GM21381 (cell line): ENCODE data around the gene ANKRD13B.

ENCODE experiments used
- ATAC-seq: cut with Tn5 transposase; IDR thresholded peaks from one replicate; pipeline ENCODE4 v1.9.1; 2021; ENCODE audit warnings: mild to moderate bottlenecking, moderate library complexity; ENCODE audit not compliant: unreplicated experiment

Gene ANKRD13B

GRCh38 chr17:29594519-29595090 is 1.7 kb downstream of the ANKRD13B start:
- no peak for ATAC-seq

- ATAC-seq = no peak
These were observed 2.4 kb downstream of the ANKRD13B start for GRCh38 chr17:29595107-29595942.

GRCh38 chr17:29595943-29596774 is 3.2 kb downstream of the ANKRD13B start:
- ATAC-seq = no peak

DNA sequence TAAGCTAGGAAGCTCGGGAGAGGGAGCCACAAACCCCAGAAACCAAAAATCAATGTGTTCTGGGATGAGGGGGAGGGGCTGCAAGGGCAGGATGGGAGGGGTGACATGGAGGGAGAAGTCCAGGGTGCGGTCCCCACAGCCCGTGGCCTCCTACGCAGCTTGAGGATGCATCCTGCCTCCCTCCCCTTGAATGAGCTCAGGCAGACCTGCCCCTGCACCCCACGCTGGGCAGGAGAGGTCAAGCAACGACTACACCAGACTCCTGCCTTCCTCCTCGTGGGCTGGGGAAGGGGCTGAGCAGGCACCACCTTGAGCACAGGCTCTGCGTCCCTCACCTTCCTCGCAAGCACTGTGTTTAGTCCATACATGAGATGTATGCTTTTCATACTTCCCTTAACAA is 3.9 kb downstream of the ANKRD13B start:
- ATAC-seq = no peak

- ATAC-seq = no peak
These were observed 4.6 kb downstream of the ANKRD13B start for GRCh38 chr17:29597361-29598172.

DNA sequence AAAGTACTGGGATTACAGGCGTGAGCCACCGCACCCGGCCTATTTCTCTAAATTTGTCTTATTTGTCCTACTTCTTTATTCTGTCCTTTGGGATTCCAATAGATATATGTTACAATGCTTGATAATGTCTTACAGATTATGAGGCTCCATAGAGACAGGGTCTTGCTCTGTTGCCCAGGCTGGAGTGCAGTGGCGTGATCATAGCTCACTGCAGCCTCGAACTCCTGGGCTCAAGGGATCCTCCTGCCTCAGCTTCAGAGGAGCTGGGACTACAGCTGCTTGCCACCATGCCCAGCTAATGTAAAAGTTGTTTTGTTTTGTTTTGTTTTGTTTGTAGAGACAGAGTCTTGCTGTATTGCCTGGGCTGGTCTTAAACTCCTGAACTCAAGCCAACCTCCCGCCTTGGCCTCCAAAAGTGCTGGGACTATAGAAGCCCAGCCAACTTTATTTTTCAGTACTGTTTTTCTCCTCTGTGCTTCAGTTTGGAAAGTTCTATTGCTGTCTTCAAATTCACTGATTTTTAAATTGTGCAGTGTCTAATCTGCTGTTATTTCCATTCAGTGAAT is 10.3 kb downstream of the ANKRD13B start:
- no peak for ATAC-seq

GRCh38 chr17:29607557-29608195 is 14.7 kb downstream of the ANKRD13B start:
- ATAC-seq = no peak

DNA sequence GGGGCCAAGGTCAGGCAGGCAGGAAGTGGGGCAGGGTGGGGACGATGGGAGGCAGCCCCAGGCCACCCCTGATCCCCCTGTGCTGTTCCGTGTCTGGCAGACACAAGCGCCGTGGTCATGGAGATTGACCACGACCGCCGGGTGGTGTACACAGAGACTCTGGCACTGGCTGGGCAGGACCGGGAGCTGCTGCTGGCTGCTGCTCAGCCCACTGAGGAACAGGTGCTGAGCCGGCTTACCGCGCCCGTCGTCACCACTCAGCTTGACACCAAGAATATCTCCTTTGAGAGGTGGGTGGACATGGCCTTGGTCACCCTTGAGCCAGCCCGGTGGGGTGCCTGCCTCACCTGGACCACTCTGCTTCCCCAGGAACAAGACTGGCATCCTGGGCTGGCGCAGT is 16.1 kb downstream of the ANKRD13B start:
- ATAC-seq = no peak

DNA sequence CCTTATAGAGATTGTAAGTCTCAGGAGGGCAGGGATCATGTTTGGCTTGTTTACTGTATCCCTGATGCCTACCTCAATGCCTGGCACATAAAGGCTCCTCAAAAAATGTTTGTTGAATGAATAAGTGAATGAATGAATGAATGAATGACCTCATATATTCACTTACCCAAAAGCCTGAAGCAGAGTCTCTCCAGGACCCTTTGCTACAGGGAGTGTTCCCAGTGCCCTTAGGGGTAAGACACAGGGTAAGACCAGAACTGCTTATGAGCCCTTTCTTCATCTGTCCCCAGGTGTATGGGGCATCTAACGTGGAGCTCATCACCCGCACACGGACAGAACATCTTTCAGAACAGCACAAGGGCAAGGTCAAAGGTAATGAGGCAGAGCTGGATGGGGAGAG is 17.5 kb downstream of the ANKRD13B start:
- no peak for ATAC-seq

GRCh38 chr17:29611351-29612093 is 18.6 kb downstream of the ANKRD13B start:
- no peak for ATAC-seq

GRCh38 chr17:29612094-29612403 is 19.1 kb downstream of the ANKRD13B start:
- no peak for ATAC-seq

DNA sequence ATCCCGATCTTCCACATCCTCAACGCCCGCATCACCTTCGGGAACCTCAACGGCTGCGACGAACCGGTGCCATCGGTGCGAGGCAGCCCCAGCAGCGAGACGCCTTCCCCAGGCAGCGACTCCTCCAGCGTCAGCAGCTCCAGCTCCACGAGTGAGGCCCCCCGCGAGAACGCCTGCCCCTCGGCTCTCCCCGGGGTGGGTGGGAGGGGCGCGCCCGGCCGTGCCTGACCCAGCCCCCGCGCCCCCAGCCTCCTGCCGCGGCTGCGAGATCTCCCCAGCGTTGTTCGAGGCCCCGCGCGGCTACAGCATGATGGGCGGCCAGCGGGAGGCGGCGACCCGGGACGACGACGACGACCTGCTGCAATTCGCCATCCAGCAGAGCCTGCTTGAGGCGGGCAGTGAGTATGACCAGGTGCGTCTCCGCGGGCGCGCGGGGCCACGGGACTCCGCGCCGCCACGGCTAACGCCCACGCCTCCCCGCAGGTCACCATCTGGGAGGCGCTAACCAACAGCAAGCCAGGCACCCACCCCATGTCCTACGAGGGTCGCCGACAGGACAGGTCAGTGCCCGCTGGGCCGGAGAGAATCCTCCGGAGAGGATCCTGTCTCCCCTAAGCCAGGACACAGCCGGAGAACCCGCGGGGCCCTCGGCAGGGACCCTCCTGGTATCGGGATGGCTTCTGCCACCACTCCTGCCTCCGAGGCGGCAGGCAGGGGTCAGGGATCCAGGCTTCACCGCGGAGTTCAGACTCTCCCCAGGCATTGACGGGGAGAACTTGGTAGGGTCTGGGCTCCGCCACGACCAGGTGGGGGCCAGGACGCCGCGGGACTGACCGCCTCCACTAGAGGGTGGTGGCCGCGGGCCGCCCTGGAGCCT is 19.7 kb downstream of the ANKRD13B start:
- no peak for ATAC-seq

DNA sequence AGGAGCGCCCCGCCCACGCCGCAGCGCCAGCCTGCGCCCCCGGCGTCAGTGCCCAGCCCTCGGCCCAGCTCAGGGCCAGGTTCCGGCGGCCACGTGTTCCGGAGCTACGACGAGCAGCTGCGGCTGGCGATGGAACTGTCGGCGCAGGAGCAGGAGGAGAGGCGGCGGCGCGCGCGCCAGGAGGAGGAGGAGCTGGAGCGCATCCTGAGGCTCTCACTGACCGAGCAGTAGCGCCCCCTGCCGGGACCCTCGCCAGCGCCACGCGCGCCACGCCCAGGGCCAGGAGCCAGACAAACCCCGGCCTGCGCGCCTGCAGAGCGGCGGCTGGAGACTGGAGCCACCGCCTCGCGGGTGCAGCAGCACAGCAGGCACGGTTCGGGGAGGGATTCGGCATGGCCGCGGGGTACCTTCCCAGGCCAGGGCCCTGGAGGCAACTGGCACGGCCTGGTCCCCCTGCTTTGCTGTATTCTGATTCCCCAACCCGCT is 20.5 kb downstream of the ANKRD13B start:
- no peak for ATAC-seq

- no peak for ATAC-seq
These were observed 20.9 kb downstream of the ANKRD13B start for GRCh38 chr17:29613856-29614255.

DNA sequence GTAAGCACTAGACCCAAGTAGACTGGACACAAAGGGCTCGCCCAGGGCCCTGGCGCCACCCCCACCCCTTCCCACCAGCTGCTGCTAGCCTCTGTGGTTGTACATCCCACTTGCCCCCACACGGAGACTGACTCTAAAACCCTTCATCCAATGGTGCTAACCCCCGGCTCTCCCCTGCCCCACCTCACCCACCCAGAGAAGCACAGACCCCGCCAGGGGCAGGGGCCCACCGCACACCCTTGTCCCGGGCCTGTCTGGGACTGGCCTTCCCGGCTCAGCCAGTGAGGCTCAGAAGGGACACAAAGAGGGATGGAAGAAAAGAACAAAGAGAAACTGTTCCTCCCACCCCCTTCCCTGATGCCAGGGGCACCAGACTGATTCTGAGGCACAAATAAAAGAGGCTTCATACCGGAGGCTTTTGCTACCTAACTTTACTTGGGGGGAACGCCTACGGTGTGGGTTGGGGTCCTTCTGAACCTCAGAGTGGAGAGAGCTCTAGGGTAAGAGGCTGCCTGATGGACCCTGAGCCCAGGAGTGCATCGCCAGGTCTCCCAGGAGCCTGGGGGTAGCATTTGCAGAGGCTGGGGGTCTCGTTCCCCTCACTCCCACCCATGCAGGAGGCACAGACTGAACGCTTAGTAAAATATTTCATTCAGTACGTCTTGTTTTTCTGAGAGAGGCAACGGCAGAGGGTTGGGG is 21.6 kb downstream of the ANKRD13B start:
- ATAC-seq = no peak

DNA sequence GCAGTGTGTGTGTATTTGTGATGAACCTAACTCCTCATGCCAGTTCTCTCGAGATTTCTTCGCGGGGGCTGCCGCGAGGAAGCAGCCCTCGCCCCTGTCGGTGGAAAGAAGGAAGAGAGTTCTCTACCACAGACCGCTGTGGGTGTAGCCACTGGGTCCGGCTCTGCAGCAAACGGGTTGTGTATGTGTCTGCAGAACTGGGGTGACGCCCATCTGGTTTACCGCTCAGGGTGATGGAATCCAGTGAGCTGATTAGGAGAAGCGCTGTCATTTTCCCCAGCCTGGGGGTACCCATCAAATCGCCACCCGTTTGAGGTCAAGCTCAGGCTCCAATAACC is 22.1 kb downstream of the ANKRD13B start:
- ATAC-seq = no peak

DNA sequence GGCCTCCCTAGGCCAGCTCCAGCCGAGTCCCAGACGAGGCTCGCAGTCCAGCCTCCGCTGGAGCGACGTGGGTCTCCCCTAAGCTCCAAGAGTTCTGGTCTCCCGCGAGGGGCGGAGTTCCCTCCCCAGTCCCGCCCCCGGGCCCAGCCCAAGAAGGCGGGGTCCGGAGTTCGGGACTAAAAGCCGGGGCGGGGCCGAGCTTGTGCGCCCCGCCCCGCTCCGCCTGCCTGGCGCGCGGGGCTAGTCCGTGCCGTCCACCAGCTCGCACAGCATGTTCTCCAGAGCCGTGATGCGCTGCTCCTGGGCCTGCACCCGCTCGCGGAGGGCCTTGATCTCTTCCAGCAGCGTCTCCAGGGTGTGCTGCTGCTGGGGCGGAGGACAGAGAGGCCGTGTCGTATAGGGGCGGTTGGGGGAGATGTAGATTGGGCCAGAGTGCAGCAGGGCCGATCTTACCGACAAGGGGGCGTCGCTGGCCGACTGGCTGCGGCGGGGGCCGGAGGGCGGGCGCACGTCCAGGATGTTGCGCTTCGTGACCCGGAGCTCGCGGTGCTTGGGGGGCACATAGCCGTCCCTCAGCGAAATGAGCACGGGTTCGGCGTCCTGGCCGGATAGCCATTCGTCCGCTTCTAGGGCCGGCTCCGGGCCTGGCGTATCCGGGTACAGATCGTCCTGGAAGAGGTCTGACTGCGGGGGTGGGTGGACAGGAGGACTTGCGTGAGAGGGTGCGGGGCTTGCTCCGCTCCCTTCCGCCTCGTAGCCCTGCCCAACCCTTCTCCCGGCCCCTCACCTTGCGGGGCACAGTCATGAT is 22.8 kb downstream of the ANKRD13B start:
- peak; percentile 49 for ATAC-seq
